ENCODE measurements around the gene NDRG4.

DNA sequence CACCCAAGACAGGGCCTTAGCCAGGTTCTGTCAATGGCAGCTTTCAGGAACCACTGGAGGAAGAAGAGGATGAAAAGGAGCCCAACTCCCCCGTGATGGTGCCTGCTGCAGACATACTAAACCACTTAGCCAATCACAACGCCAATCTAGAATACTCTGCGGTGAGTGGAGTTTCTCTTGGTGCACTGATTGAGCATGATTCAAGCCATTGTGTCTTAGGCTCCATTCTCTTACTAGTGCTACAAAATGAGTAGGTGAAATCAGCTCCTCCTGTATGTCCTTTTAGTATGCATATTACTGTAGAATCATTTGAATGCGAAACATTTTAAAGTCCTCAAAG is 16.8 kb downstream of the NDRG4 start:
- TF ChIP-seq, protein P1, sequence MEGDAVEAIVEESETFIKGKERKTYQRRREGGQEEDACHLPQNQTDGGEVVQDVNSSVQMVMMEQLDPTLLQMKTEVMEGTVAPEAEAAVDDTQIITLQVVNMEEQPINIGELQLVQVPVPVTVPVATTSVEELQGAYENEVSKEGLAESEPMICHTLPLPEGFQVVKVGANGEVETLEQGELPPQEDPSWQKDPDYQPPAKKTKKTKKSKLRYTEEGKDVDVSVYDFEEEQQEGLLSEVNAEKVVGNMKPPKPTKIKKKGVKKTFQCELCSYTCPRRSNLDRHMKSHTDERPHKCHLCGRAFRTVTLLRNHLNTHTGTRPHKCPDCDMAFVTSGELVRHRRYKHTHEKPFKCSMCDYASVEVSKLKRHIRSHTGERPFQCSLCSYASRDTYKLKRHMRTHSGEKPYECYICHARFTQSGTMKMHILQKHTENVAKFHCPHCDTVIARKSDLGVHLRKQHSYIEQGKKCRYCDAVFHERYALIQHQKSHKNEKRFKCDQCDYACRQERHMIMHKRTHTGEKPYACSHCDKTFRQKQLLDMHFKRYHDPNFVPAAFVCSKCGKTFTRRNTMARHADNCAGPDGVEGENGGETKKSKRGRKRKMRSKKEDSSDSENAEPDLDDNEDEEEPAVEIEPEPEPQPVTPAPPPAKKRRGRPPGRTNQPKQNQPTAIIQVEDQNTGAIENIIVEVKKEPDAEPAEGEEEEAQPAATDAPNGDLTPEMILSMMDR (IDR thresholded peaks at IDR 0.05), result no peak
- TF ChIP-seq POLR2A (IDR thresholded peaks at IDR 0.05), result no peak
